ENCODE results near the gene NLRP4. TPM values are rescaled to one million over a fixed set of nuclear protein-coding genes. Genes with fewer than 3 reads are reported as not detected.
"Not testable (repeated sequence)": the region's sequence is repeated elsewhere in the genome, so short reads cannot be mapped to it uniquely, and the experiment has no call there.

NLRP4 gene
- total RNA-seq, 2 experiments from 2014 or later, result 4.0 to 4.6 TPM

GRCh38 chr19:55923556-55923955 lies 87.2 kb downstream of the NLRP4 start:
- intact Hi-C loops (cut with micrococcal nuclease; ENCODE audit: unreplicated experiment), result no loop called here
- no peak overlapping the region for H3K4me3 ChIP-seq (ENCODE audit: low read depth, low read length, poor library complexity, severe bottlenecking)
- H3K36me3 ChIP-seq (ENCODE audit: insufficient read depth, low read length), result no peaks in the 10 kb centered on the region
- H3K27ac ChIP-seq (ENCODE audit: low read depth, low read length, poor library complexity, severe bottlenecking), result no peak overlapping the region
- no peaks in the 10 kb centered on the region for H3K9me2 ChIP-seq (ENCODE audit: insufficient read depth, low read length)
- H3K4me1 ChIP-seq (ENCODE audit: insufficient read depth, low read length, poor library complexity, severe bottlenecking), result no peaks in the 10 kb centered on the region
- no peaks in the 10 kb centered on the region for H4K20me1 ChIP-seq (ENCODE audit: insufficient read depth, low read length)
- POLR2A ChIA-PET, result no interaction called here
- TF ChIP-seq CTCF (conservative IDR thresholded peaks at IDR 0.05; ENCODE audit: low read length) (no peak), EZH2phosphoT487 (IDR thresholded peaks at IDR 0.05; ENCODE audit: borderline replicate concordance, low read depth, low read length) (no peak)
- no peaks in the 10 kb centered on the region for H3K79me2 ChIP-seq (ENCODE audit: insufficient read depth, low read depth, low read length)
- no peak for DNase-seq (ENCODE audit: low spot score)
- BruUV-seq (replicated peaks), result no TSS peak
- H3K4me2 ChIP-seq (ENCODE audit: low read length), result no peak overlapping the region
- peaks cover 26% of the 10 kb centered on the region for H3K9me3 ChIP-seq (ENCODE audit: low read length)
- no peak overlapping the region for H2AFZ ChIP-seq (ENCODE audit: low read length)
- CTCF ChIA-PET (ENCODE audit: unreplicated experiment), result no interaction called here

DNA sequence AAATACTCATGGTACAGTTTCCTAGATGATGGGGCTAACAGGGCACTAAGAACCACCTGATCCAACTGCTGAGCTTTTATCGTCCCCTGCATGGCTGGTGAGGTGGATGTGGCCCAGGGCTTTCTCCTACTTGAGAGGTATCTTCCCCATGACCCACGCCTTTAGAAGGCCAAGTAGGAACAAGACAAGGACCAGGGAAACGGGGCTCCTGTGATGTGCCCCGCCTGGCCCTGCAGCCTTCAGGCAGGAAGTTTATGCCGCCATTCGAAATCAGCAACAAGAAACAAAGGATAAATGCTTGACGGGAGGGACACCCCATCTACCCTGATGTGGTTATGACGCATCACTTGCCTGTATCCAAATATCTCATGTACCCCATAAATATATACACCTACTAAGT lies 91.7 kb downstream of the NLRP4 start:
- Histone ChIP-seq H3K4me3 (ENCODE audit: low read depth, low read length, poor library complexity, severe bottlenecking) (no peak overlapping the region), H3K4me1 (ENCODE audit: insufficient read depth, low read length, poor library complexity, severe bottlenecking) (no peaks in the 10 kb centered on the region), H3K9me2 (ENCODE audit: insufficient read depth, low read length) (no peaks in the 10 kb centered on the region), H3K79me2 (ENCODE audit: insufficient read depth, low read depth, low read length) (no peaks in the 10 kb centered on the region), H3K9me3 (ENCODE audit: low read length) (peaks cover 14% of the 10 kb centered on the region), H2AFZ (ENCODE audit: low read length) (no peak overlapping the region), H3K27ac (ENCODE audit: low read depth, low read length, poor library complexity, severe bottlenecking) (no peak overlapping the region), H3K36me3 (ENCODE audit: insufficient read depth, low read length) (no peaks in the 10 kb centered on the region), H4K20me1 (ENCODE audit: insufficient read depth, low read length) (no peaks in the 10 kb centered on the region), H3K4me2 (ENCODE audit: low read length) (no peak overlapping the region)
- intact Hi-C loops (cut with micrococcal nuclease; ENCODE audit: unreplicated experiment), result no loop called here
- no peak for TF ChIP-seq CTCF (conservative IDR thresholded peaks at IDR 0.05; ENCODE audit: low read length)
- no peak for TF ChIP-seq EZH2phosphoT487 (IDR thresholded peaks at IDR 0.05; ENCODE audit: borderline replicate concordance, low read depth, low read length)
- no peak for DNase-seq (ENCODE audit: low spot score)
- CTCF ChIA-PET (ENCODE audit: unreplicated experiment), result no interaction called here
- POLR2A ChIA-PET, result no interaction called here
- no TSS peak for BruUV-seq (replicated peaks)

GRCh38 chr19:55929258-55929657 lies 92.9 kb downstream of the NLRP4 start:
- H3K4me3 ChIP-seq (ENCODE audit: low read depth, low read length, poor library complexity, severe bottlenecking); BruUV-seq (replicated peaks): not testable (repeated sequence)

More at GRCh38 chr19:55929258-55929657, 92.9 kb downstream of the NLRP4 start:
- DNase-seq (ENCODE audit: low spot score); CTCF ChIA-PET (ENCODE audit: unreplicated experiment); intact Hi-C loops (cut with micrococcal nuclease; ENCODE audit: unreplicated experiment); H4K20me1 ChIP-seq (ENCODE audit: insufficient read depth, low read length); H3K27ac ChIP-seq (ENCODE audit: low read depth, low read length, poor library complexity, severe bottlenecking); H3K4me2 ChIP-seq (ENCODE audit: low read length); H3K79me2 ChIP-seq (ENCODE audit: insufficient read depth, low read depth, low read length); POLR2A ChIA-PET; H3K9me3 ChIP-seq (ENCODE audit: low read length); H2AFZ ChIP-seq (ENCODE audit: low read length); H3K9me2 ChIP-seq (ENCODE audit: insufficient read depth, low read length); H3K4me1 ChIP-seq (ENCODE audit: insufficient read depth, low read length, poor library complexity, severe bottlenecking); H3K36me3 ChIP-seq (ENCODE audit: insufficient read depth, low read length): not testable (repeated sequence)

Measured in OCI-LY7 (cell line).